ENCODE results near the gene CGB1.

The CGB1 gene

DNA sequence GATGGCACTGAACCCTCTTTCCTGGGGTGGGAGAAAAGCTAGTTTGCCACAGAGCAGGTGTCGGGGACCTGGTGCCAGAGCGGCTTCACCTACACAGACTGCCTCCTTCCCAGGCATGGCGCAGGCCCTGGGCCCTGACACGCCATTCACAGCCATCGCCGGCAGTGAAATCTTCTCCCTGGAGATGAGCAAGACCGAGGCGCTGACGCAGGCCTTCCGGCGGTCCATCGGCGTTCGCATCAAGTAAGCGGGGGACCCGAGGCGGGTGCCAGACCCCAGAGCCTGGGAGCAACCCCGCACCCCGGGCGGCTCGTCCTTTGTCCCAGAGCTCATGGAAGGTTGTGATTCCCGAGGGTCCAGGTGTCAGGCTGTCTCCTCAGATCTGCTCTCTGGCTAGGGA lies 29.8 kb downstream of the CGB1 start:
- Histone ChIP-seq H3K4me1 (ENCODE audit: insufficient read depth, low read length) (no peaks in the 10 kb centered on the region), H3K9me3 (ENCODE audit: control insufficient read depth, insufficient read depth, low read length) (no peaks in the 10 kb centered on the region), H3K36me3 (ENCODE audit: insufficient read depth, low read length) (peaks cover 31% of the 10 kb centered on the region), H3K9ac (ENCODE audit: low read depth, low read length) (no peak overlapping the region)

GRCh38 chr19:49004964-49005614 lies 31.6 kb downstream of the CGB1 start:
- no peaks in the 10 kb centered on the region for H3K4me1 ChIP-seq (ENCODE audit: insufficient read depth, low read length)
- no peak overlapping the region for H3K9ac ChIP-seq (ENCODE audit: low read depth, low read length)
- peaks cover 20% of the 10 kb centered on the region for H3K36me3 ChIP-seq (ENCODE audit: insufficient read depth, low read length)
- no peaks in the 10 kb centered on the region for H3K9me3 ChIP-seq (ENCODE audit: control insufficient read depth, insufficient read depth, low read length)

GRCh38 chr19:49004133-49004532 lies 32.6 kb downstream of the CGB1 start:
- Histone ChIP-seq H3K4me1 (ENCODE audit: insufficient read depth, low read length) (peaks cover 6% of the 10 kb centered on the region; the same call in 1 of the 2 replicates), H3K9me3 (ENCODE audit: control insufficient read depth, insufficient read depth, low read length) (no peaks in the 10 kb centered on the region), H3K36me3 (ENCODE audit: insufficient read depth, low read length) (peaks cover 19% of the 10 kb centered on the region), H3K9ac (ENCODE audit: low read depth, low read length) (no peak overlapping the region)

- Histone ChIP-seq H3K36me3 (ENCODE audit: insufficient read depth, low read length) (peaks cover 10% of the 10 kb centered on the region), H3K4me1 (ENCODE audit: insufficient read depth, low read length) (peaks cover 6% of the 10 kb centered on the region; the same call in 1 of the 2 replicates), H3K9ac (ENCODE audit: low read depth, low read length) (no peak overlapping the region), H3K9me3 (ENCODE audit: control insufficient read depth, insufficient read depth, low read length) (no peaks in the 10 kb centered on the region)
Observed at GRCh38 chr19:48999481-49000325, 37.0 kb downstream of the CGB1 start.

- H3K9me3 ChIP-seq (ENCODE audit: control insufficient read depth, insufficient read depth, low read length), result no peaks in the 10 kb centered on the region
- peaks cover 6% of the 10 kb centered on the region; the same call in 1 of the 2 replicates for H3K4me1 ChIP-seq (ENCODE audit: insufficient read depth, low read length)
- peaks cover 3% of the 10 kb centered on the region; the same call in 1 of the 2 replicates for H3K36me3 ChIP-seq (ENCODE audit: insufficient read depth, low read length)
- H3K9ac ChIP-seq (ENCODE audit: low read depth, low read length), result no peak overlapping the region
Observed at GRCh38 chr19:48997972-48998371, 38.7 kb downstream of the CGB1 start.

- Histone ChIP-seq H3K4me1 (ENCODE audit: insufficient read depth, low read length) (peaks cover 8% of the 10 kb centered on the region; the same call in 1 of the 2 replicates), H3K9me3 (ENCODE audit: control insufficient read depth, insufficient read depth, low read length) (no peaks in the 10 kb centered on the region), H3K36me3 (ENCODE audit: insufficient read depth, low read length) (no peaks in the 10 kb centered on the region), H3K9ac (ENCODE audit: low read depth, low read length) (peak overlapping the region; percentile 96)
Observed at GRCh38 chr19:48994035-48994386, 42.7 kb downstream of the CGB1 start.

GRCh38 chr19:48993175-48994034 lies 43.3 kb downstream of the CGB1 start, which contains the start of the genes GYS1 and RUVBL2:
TSS of gene GYS1 (minus strand) at chr19:48993309. CDS start at chr19:48993112, 197 bp downstream.
TSS of gene RUVBL2 (plus strand) at chr19:48993887. CDS start at chr19:48993912, 25 bp downstream.
- Histone ChIP-seq H3K9ac (ENCODE audit: low read depth, low read length) (peak within 1 kb of the TSS; percentile 96), H3K4me1 (ENCODE audit: insufficient read depth, low read length) (peaks cover 8% of the 10 kb centered on the region; the same call in 1 of the 2 replicates), H3K9me3 (ENCODE audit: control insufficient read depth, insufficient read depth, low read length) (no peaks in the 10 kb centered on the region), H3K36me3 (ENCODE audit: insufficient read depth, low read length) (peaks cover 2% of the 10 kb centered on the region; the same call in 1 of the 2 replicates)

DNA sequence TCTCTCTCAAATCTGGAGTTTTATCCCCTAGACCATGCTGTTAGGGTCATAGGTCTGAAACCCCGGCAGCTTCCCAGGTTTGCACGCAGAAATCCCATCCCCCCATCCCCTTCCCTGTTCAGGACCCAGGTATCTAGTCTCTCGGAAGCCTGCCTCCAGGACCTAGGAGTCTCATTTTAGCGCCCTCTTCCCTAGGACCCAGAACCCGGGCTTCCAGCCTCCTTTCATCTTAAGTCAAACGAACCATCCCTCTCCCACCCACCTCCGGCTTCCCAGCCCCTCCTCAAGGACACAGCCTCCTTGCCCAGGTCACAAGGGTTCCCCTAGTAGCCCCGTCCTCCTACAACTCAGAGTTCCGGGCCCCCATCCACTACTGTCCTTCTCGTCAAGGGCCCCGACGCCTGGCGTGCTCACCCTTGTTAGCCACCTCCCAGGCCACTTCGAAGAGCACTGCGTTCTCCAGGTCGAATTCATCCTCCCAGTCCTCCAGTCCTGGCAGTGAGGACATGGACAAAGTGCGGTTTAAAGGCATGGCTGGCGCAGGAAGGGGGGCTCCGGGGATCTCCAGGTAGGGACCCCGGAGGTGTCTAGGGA lies 44.0 kb downstream of the CGB1 start:
- Histone ChIP-seq H3K9ac (ENCODE audit: low read depth, low read length) (peak overlapping the region; percentile 96), H3K4me1 (ENCODE audit: insufficient read depth, low read length) (peaks cover 8% of the 10 kb centered on the region; the same call in 1 of the 2 replicates), H3K9me3 (ENCODE audit: control insufficient read depth, insufficient read depth, low read length) (no peaks in the 10 kb centered on the region), H3K36me3 (ENCODE audit: insufficient read depth, low read length) (peaks cover 7% of the 10 kb centered on the region)

DNA sequence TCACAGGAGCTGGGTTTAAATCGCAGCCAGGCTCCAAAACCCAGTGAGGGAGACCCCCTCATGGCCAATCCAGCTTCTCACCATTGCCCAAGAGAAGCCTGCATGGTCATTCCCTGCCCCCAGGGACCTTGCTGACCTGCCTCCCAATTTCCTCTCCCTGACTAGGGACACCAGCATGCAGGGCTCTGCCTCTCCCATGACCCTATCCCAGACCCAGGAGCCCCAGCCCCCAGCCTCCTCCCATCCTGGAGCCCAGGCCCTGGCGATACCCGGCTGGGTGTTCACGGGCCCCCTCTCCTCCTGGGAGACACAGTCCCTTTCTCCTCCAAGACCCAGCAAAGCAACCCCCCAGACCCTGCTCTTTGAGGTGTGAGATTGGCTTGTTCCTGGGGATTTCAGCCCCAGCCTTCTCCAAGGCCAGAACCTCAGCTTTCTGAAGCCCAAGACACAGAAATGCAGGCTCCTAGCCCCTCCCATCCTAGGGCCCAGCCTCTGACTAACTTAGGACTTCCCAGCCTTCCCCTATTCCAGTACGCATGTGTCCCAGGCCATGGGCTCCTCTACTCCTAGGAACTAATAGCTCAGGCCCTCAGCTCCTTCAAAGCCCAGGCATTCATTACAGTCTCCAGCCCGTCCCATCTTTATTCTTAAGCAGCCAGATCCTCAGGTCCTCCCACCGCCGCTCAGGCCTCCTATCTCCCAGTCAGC lies 44.7 kb downstream of the CGB1 start:
- Histone ChIP-seq H3K9me3 (ENCODE audit: control insufficient read depth, insufficient read depth, low read length) (no peaks in the 10 kb centered on the region), H3K9ac (ENCODE audit: low read depth, low read length) (peak overlapping the region; percentile 96), H3K4me1 (ENCODE audit: insufficient read depth, low read length) (peaks cover 8% of the 10 kb centered on the region; the same call in 1 of the 2 replicates), H3K36me3 (ENCODE audit: insufficient read depth, low read length) (peaks cover 7% of the 10 kb centered on the region)

DNA sequence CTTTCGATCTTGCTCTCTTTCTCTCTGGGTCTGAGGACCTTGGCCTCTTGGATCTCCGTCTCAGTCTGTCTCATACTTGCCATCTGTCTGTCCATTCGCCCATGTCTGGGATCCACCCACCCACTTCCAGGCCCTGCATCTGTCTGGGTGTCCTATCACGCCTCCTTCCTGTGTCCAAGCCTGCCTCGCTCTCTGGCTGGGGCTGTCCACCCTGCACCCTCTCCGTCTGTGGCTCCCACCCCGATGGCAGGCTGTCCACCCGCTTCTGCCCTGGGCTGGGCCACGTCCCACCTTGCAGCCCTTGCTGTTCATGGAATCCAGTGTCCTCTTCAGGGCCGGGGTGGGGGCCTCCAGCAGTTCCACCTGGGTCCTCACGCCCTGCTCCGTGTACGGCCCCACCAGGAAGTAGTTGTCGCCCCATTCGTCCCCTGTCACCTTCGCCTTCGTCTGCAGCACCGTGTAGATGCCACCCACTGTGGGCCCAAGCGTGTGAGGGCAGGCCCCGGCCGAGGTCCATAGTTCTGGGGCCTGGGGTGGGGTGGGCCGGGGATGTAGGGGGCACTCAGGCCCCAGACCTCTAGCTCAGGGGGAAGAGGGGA lies 45.6 kb downstream of the CGB1 start:
- Histone ChIP-seq H3K36me3 (ENCODE audit: insufficient read depth, low read length) (peaks cover 10% of the 10 kb centered on the region), H3K9ac (ENCODE audit: low read depth, low read length) (no peak overlapping the region), H3K9me3 (ENCODE audit: control insufficient read depth, insufficient read depth, low read length) (no peaks in the 10 kb centered on the region), H3K4me1 (ENCODE audit: insufficient read depth, low read length) (peaks cover 8% of the 10 kb centered on the region; the same call in 1 of the 2 replicates)

DNA sequence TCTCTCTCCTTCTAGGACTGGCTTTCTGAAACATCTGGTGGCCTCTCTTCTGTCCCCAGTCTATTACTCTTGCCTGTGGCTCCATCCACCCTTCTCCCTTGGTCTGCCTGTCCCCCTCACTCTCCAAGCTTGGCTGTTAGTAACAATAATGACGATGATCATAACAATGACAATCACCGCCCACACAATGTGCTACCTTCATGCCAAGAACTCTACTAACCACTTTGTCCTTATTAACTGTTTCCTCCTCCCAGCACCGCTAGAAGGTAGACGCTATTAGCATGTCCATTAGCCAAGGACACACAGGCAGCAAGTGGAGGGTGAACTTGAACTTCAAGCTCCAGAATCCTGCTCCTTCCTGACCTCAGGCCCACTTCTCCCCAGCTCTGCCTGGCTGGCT lies 46.3 kb downstream of the CGB1 start:
- Histone ChIP-seq H3K9ac (ENCODE audit: low read depth, low read length) (no peak overlapping the region), H3K4me1 (ENCODE audit: insufficient read depth, low read length) (peaks cover 8% of the 10 kb centered on the region; the same call in 1 of the 2 replicates), H3K9me3 (ENCODE audit: control insufficient read depth, insufficient read depth, low read length) (no peaks in the 10 kb centered on the region), H3K36me3 (ENCODE audit: insufficient read depth, low read length) (peaks cover 10% of the 10 kb centered on the region)

DNA sequence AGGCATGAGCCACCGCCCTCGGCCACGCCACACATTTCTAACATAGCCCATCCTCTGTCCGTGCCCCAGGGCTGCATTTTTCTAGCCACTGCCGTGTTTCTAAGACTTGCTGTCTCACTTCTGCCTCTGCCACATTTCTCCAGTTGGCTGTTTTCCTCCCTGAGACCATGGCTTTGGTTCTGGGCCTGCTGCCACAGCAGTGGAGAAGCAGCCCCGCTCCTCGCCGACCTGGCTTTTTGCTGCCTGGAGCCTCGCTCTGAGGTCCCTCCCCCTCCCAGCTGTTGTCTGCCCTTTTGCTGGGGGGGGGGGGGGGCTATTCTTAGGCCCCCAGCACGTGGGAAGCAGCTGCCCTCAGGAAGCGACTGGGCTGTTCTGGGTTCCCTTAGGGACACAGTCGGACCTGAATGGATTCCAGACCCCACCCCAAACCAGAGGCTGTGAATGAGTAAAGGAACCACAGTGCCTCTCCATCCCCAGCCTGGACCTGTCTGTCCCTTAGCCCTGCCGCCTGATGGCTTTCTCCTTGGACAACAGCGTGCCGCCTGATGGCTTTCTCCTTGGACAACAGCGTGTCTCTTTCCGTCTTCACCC lies 46.9 kb downstream of the CGB1 start:
- Histone ChIP-seq H3K9ac (ENCODE audit: low read depth, low read length) (no peak overlapping the region), H3K4me1 (ENCODE audit: insufficient read depth, low read length) (peaks cover 8% of the 10 kb centered on the region; the same call in 1 of the 2 replicates), H3K36me3 (ENCODE audit: insufficient read depth, low read length) (peaks cover 10% of the 10 kb centered on the region), H3K9me3 (ENCODE audit: control insufficient read depth, insufficient read depth, low read length) (no peaks in the 10 kb centered on the region)
